HG02870 (cell line): ENCODE data around the gene JAKMIP2.
"Not testable (repeated sequence)": the region's sequence is repeated elsewhere in the genome, so short reads cannot be mapped to it uniquely, and the experiment has no call there.

Experiments
- ATAC-seq: cut with Tn5 transposase; IDR thresholded peaks from one replicate; pipeline ENCODE4 v1.9.1; 2021; ENCODE audit warnings: mild to moderate bottlenecking, moderate library complexity; ENCODE audit not compliant: unreplicated experiment

JAKMIP2 gene

GRCh38 chr5:147750065-147750464 is 32.5 kb downstream of the JAKMIP2 start:
- ATAC-seq, result no peak

GRCh38 chr5:147748590-147748989 is 33.9 kb downstream of the JAKMIP2 start:
- ATAC-seq, result no peak

DNA sequence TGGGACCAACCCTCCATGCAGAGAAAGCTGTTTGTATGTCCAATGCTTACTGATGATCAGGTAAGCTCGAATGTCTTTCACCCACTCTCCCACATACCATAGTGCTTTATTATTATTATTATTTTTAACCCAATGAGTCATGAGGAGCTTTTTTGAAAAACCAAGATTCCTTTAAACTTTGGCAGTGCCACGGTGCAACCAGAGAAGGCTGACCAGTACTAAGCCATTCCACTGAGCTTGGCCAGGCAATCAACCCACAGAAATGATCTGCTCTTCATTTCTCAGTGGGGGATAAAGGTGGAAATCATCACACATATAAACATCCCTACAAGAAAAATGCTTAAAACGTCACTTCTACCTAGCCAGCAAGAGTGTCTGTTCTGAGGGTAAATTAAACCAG is 35.5 kb downstream of the JAKMIP2 start:
- no peak for ATAC-seq

DNA sequence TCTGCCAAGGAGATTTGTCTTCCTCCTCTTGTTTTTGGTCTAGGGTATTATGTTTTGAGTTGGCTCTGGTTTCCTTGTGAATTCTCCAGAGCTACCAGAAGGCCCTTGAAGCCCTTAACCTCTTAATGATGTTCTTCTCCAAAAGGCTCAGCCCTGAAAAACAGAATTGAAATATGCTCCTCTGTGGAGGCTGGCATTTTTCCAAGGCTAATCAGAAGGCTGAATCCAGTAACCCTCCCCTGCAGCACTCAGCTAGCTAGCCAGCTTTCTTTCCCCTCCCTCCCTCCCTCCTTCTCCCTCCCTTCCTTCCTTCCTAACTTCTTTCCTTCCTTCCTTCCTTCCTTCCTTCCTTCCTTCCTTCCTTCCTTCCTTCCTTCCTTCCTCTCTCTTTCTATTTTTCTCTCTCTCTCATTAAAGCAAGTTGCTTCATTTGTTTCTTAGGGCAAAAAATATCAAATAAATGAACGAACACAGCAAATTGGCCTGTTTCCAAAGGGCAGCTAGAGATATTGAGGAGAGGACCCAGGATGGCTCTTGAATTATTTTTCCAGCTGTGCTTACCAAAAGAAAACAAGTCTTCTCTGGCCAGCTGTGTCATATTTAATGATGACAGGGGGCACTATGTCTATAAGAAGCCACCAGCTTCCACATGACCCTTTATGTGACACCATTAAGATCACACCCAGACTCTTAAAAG is 38.7 kb downstream of the JAKMIP2 start:
- ATAC-seq, result no peak

DNA sequence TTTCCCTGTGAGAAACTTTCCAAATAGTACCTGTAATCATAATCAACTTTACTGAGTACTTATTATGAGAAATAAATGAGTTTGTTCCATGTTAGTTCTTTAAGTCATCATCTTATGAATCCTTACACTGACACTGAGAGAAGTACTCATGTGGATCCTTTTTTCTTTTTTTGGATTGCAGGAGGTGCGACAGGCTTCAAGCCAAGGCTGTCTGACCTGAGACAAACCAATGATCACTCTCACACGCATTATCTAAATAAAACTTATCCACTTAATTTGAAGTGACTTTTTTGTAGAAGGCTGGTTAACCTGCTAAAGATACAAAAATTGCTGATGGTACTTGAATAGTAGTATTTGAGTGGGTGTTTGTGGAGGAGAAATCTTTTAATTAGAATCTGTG is 39.5 kb downstream of the JAKMIP2 start:
- ATAC-seq, result no peak

DNA sequence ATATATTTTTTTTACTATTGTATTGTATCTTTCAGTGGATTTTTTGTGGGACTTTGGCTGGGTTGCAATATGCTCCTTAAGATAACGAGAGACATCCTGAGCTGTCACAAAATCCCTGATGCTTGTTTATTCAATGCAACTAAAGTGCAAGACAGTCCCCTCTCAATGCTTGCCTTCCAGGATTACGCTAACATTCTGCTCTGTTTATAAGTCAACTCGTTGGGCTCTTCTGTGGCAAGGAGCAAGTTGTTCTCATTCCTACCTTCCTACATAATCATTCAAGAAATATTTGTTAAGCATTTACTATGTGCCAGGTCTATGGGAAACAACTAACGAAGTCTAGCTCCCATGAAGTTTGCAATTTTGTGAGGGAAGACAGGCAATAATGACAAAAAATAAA is 40.4 kb downstream of the JAKMIP2 start:
- no peak for ATAC-seq

GRCh38 chr5:147740864-147741263 is 41.7 kb downstream of the JAKMIP2 start:
- no peak for ATAC-seq

- no peak for ATAC-seq
Measured at GRCh38 chr5:147737921-147738320, 44.6 kb downstream of the JAKMIP2 start.

- no peak for ATAC-seq
Measured at GRCh38 chr5:147735621-147736125, 46.9 kb downstream of the JAKMIP2 start.

DNA sequence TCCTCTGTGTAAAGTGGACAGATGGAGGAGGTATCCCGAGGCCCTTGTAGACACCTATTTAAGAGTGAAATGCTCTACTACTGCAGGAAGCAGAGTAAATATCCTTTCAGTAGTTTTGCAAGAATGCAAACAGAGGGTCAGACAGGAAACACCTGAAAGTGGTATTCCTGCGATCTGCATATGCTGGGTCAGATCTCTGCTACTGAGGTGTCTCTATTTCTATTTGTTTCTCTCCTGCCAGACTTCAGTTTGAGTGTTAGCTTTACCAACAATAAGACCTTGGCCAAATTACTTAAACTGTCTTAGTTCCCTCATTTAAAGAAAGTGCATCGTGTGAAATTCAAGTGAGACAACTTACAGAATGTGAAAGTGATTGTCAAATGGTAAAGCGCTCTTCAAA is 47.6 kb downstream of the JAKMIP2 start:
- no peak for ATAC-seq

DNA sequence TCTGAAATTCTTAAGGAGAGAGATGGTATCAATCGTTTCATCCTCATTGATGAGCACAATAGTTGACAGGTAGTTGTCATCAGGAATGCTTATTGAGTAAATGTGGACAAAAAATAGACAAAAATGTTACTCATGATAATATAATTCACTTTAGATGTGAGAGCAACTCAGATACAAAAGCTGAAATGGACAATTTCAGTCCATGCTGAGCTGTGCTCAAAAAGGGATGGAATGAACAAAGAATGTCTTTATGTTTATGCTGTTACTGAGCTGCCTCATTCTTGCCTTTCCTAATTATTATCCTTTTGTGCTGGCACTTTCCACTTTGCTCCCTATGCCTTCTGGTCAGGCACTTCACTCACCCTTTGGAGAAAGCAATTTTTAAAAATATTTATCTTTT is 49.5 kb downstream of the JAKMIP2 start:
- no peak for ATAC-seq

DNA sequence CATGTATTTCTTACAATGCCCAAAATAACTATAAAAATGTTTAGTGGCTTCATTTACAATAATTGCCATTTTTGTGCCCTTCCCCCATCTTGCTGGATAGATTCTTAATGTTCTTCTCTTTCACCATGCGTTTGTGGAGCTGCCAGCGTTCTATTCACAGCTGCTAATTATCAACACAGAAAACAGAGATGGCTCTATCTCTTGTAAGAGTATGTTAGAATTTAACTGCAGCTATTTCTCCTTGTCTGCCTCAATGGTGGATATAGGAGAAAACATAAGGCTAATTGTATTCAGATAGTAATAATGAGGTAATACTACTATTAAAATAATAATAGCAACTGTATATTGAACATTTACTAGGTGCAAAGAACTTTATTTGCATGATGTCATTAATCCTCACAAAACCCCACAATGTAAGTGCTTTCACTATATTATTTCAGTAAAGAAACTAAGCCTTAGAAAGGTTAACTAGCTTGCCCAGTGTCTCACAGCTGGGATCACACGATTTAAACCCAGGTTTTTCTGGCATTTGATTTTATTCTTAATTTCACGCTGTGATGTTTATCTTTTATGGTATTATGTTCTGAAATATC is 50.1 kb downstream of the JAKMIP2 start:
- no peak for ATAC-seq

DNA sequence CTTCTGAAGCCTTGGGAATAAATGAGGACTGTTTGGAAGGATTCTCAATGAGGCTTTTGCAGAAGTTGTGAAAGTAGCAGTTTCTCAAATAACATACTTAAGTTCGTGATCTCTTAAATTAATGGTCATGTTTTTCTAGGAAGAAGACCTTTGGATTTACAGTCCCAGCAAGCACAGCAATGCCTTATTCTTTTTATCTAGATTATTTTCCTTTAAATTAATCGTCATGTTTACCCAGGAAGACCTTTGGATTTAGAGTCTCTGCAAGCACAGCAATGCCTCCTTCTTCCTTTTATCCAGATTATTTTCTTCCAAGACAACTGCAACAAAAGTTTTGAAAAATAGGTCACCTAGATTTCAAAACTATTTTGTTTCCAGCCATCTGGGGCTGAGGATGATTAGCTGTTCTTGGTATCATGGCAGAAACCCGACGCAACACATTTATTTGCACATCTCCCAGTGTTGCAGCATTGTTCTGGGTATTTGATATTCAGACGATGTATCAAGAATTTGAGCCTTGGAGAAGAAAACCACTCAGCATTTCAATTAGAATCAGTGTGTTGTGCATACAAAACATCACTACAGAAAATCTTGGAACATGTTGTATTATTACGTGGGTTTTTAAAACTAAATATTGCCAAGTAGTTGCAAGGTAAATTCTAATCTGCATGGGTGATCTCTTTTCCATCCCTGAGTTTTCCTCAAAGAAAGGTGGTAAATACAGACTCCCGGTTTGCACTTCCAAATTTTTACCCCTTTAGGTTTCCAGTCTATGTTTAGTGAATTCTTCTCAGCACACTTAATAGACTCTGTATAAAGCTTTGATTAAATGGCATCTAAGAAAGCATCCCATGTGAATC is 50.9 kb downstream of the JAKMIP2 start:
- ATAC-seq, result no peak

DNA sequence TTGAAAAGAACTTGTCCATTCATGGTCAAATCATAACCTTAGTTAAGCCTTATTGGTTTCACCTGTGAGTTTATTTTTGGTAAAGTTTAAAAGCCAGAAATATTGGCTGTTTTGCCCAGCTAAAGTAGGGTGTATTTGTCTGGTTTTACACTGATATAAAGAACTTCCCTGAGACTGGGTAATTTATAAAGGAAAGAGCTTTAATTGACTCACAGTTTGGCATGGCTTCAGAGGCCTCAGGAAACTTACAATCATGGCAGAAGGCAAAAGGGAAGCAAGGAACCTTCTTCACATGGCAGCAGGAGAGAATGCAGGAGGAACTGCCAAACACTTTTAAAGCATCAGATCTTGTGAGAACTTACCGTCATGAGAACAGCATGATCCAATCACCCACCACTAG is 55.3 kb downstream of the JAKMIP2 start:
- no peak for ATAC-seq

GRCh38 chr5:147721191-147721960 is 61.2 kb downstream of the JAKMIP2 start:
- not testable (repeated sequence) for ATAC-seq

GRCh38 chr5:147713550-147714295 is 68.8 kb downstream of the JAKMIP2 start:
- ATAC-seq, result no peak

DNA sequence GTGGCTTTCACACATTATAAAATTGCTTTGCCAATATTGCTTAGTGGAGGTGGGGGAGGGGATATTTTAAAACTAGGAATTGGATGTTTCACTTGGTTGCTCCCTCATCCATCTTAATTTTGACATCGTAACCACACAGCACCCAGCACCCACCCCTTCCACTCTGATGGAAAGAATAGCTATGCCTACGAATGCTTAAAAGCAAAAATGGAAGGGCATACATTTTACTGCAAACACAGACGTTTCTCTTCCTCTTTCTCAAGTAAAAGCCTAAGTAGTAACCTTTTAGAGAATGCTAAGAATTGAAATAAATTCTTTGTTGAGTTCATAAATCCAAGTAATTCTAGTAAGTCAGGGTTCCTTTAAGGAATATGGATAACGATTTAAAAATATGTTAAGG is 69.9 kb downstream of the JAKMIP2 start:
- no peak for ATAC-seq

- no peak for ATAC-seq
Measured at GRCh38 chr5:147712019-147712418, 70.5 kb downstream of the JAKMIP2 start.

GRCh38 chr5:147711019-147711418 is 71.5 kb downstream of the JAKMIP2 start:
- ATAC-seq, result no peak

GRCh38 chr5:147708708-147709107 is 73.8 kb downstream of the JAKMIP2 start:
- no peak for ATAC-seq
